GM23338 (cell line): Measurements from ENCODE around the gene TNC. TPM values are rescaled to one million over a fixed set of nuclear protein-coding genes. Genes with fewer than 3 reads are reported as not detected.

Source experiments
- polyA plus RNA-seq: library from polyadenylated mRNA; unstranded; fragments of >200 nt; fragmentation: Nextera tagmentation; extraction: Ambion mirVana; gene quantifications from 2 replicates; pipeline ENCODE4 v1.2.1, GENCODE V29; 2016
- total RNA-seq: library from RNA; depleted of rRNA; stranded (reverse); fragments of >200 nt; shearing (Covaris generic); gene quantifications from 2 replicates; pipeline ENCODE4 v1.2.3, GENCODE V29; 2014; rRNA removed

TNC gene
- total and polyA plus RNA-seq, 2 experiments from 2014 or later, result 0.89 to 2.7 TPM

Other genes starting within 250 kb of the TNC start
- not detected in 2 replicates for gene TNFSF8, start 187.6 kb downstream of the TNC start, total RNA-seq
- not detected in 2 replicates for gene TNFSF8, start 187.6 kb downstream of the TNC start, polyA plus RNA-seq